ENCODE results near the gene PHF10.

The PHF10 gene

DNA sequence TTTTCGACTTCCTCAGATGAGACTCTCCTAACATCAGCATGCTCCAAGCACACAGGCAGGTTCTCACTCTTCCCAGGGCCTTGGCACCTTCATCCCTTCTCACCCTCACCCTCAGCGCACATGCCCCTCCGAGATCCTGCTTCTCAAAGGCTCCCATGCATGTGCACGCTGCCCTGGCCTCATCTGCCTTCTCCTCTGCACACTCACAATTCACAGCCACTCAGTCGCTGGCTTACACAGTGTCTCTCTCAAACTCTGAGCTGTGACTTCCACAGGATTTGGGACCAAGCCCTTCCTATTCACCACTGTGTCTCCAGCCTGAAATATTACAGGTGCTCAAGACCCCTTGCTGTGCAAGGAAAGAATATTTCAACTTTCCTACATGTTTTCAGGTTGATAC, 52.7 kb downstream of the PHF10 start:
- TF ChIP-seq EP300 (IDR thresholded peaks at IDR 0.05; ENCODE audit: borderline replicate concordance), result no peak
- TF ChIP-seq, protein P1, sequence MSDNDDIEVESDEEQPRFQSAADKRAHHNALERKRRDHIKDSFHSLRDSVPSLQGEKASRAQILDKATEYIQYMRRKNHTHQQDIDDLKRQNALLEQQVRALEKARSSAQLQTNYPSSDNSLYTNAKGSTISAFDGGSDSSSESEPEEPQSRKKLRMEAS (IDR thresholded peaks at IDR 0.05), result no peak
- no peak for TF ChIP-seq TCF12 (IDR thresholded peaks at IDR 0.05; ENCODE audit: low read depth)
- TF ChIP-seq FOXM1 (IDR thresholded peaks at IDR 0.05; ENCODE audit: borderline replicate concordance, low read depth), result no peak
- TF ChIP-seq NFIC (IDR thresholded peaks at IDR 0.05), result no peak
- TF ChIP-seq, protein P2, sequence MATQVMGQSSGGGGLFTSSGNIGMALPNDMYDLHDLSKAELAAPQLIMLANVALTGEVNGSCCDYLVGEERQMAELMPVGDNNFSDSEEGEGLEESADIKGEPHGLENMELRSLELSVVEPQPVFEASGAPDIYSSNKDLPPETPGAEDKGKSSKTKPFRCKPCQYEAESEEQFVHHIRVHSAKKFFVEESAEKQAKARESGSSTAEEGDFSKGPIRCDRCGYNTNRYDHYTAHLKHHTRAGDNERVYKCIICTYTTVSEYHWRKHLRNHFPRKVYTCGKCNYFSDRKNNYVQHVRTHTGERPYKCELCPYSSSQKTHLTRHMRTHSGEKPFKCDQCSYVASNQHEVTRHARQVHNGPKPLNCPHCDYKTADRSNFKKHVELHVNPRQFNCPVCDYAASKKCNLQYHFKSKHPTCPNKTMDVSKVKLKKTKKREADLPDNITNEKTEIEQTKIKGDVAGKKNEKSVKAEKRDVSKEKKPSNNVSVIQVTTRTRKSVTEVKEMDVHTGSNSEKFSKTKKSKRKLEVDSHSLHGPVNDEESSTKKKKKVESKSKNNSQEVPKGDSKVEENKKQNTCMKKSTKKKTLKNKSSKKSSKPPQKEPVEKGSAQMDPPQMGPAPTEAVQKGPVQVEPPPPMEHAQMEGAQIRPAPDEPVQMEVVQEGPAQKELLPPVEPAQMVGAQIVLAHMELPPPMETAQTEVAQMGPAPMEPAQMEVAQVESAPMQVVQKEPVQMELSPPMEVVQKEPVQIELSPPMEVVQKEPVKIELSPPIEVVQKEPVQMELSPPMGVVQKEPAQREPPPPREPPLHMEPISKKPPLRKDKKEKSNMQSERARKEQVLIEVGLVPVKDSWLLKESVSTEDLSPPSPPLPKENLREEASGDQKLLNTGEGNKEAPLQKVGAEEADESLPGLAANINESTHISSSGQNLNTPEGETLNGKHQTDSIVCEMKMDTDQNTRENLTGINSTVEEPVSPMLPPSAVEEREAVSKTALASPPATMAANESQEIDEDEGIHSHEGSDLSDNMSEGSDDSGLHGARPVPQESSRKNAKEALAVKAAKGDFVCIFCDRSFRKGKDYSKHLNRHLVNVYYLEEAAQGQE (IDR thresholded peaks at IDR 0.05; ENCODE audit: low read depth), result no peak

DNA sequence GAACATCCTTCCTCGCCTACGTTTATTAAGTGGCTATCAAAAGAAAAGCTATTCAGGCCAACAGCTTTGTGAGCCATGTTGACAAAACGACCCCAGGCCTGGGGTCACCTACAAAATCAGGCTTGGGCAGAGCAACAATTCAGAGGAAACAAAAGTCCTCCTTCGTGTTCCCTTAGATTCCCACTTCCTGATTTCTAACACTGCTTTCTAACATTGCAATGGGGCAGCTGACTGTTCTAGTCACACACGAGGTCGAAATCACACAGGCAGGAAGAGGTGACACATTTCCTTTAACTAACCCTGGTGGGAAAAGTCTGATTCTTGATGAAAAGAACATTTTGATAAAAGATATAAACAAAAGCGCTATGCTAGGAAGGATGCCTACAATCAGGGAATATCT, 54.4 kb downstream of the PHF10 start:
- TF ChIP-seq, protein P2 (IDR thresholded peaks at IDR 0.05; ENCODE audit: low read depth), result no peak
- TF ChIP-seq YY1 (IDR thresholded peaks at IDR 0.05; ENCODE audit: low read depth) (no peak), TEAD4 (IDR thresholded peaks at IDR 0.05) (no peak), EP300 (IDR thresholded peaks at IDR 0.05; ENCODE audit: borderline replicate concordance) (no peak), TAF1 (IDR thresholded peaks at IDR 0.05; ENCODE audit: low read depth) (no peak), FOXM1 (IDR thresholded peaks at IDR 0.05; ENCODE audit: borderline replicate concordance, low read depth) (no peak), CREB1 (IDR thresholded peaks at IDR 0.05; ENCODE audit: low read depth) (no peak), RAD21 (IDR thresholded peaks at IDR 0.05; ENCODE audit: low read depth) (no peak), ZBTB7A (IDR thresholded peaks at IDR 0.05; ENCODE audit: low read depth) (no peak), CEBPB (IDR thresholded peaks at IDR 0.05) (no peak), EGR1 (IDR thresholded peaks at IDR 0.05) (no peak), NFIC (IDR thresholded peaks at IDR 0.05) (no peak), TCF12 (IDR thresholded peaks at IDR 0.05; ENCODE audit: low read depth) (no peak)
- TF ChIP-seq, protein P1 (IDR thresholded peaks at IDR 0.05), result no peak
- TF ChIP-seq, protein P3, sequence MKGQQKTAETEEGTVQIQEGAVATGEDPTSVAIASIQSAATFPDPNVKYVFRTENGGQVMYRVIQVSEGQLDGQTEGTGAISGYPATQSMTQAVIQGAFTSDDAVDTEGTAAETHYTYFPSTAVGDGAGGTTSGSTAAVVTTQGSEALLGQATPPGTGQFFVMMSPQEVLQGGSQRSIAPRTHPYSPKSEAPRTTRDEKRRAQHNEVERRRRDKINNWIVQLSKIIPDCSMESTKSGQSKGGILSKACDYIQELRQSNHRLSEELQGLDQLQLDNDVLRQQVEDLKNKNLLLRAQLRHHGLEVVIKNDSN (IDR thresholded peaks at IDR 0.05), result no peak

DNA sequence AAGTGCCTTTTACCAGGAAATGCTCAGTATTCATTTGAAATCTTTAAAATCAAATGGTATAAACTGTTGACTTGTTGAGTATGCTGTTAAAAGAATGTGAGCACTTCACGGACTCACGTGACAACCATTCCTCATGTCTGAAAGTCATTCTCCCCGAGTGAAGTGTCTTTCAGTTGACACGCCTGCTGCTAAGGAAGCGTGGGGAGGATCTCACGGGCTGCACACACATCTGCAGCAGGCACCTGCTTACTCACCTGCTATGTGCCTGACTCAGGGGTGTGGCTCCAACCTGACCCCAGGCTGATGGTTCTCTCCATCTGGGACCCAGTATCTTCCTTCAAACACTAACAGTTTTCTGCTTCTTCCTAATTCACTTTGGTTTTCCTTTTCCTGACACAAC, 55.2 kb downstream of the PHF10 start:
- no peak for TF ChIP-seq RAD21 (IDR thresholded peaks at IDR 0.05; ENCODE audit: low read depth)
- TF ChIP-seq, protein P2 (IDR thresholded peaks at IDR 0.05; ENCODE audit: low read depth), result no peak
- no peak for TF ChIP-seq YY1 (IDR thresholded peaks at IDR 0.05; ENCODE audit: low read depth)
- TF ChIP-seq, protein P1 (IDR thresholded peaks at IDR 0.05), result no peak

DNA sequence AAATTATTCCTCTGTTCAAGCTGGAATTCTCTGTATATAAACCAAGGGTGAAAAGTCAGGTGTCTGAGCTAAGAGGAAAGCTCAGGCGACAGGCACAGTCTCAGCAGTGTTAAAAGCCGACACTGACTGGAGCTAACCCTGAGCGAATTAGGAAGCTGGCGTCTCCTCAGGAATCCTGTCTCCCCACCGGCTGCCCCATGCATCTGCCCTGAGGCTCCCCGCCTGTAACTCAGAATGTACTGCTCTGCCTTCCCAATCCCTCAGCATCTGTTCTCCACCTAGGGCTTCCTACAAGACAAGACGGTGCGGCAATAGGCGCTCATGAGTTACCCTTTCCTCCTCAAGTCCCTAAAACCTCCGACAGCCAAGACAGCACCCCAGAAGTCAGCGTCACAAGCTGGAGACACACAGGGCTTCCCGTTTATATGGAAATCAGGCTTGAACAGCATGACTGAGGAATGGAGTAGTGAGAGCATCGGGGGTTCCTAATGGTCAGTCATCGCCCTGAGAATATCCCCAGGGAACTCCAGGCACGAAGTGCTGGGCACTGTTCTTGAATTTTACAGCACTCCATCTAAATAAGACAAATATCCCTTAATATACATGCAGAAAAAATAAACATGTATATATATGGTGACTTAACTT, 56.0 kb downstream of the PHF10 start:
- TF ChIP-seq EP300 (IDR thresholded peaks at IDR 0.05; ENCODE audit: borderline replicate concordance) (no peak), TEAD4 (IDR thresholded peaks at IDR 0.05) (no peak), TCF12 (IDR thresholded peaks at IDR 0.05; ENCODE audit: low read depth) (no peak), YY1 (IDR thresholded peaks at IDR 0.05; ENCODE audit: low read depth) (no peak), NFIC (IDR thresholded peaks at IDR 0.05) (no peak), RAD21 (IDR thresholded peaks at IDR 0.05; ENCODE audit: low read depth) (no peak), EGR1 (IDR thresholded peaks at IDR 0.05) (no peak), ZBTB7A (IDR thresholded peaks at IDR 0.05; ENCODE audit: low read depth) (no peak), FOXM1 (IDR thresholded peaks at IDR 0.05; ENCODE audit: borderline replicate concordance, low read depth) (no peak), CEBPB (IDR thresholded peaks at IDR 0.05) (no peak), TAF1 (IDR thresholded peaks at IDR 0.05; ENCODE audit: low read depth) (no peak), CREB1 (IDR thresholded peaks at IDR 0.05; ENCODE audit: low read depth) (no peak)
- TF ChIP-seq, protein P3 (IDR thresholded peaks at IDR 0.05), result no peak
- TF ChIP-seq, protein P1 (IDR thresholded peaks at IDR 0.05), result no peak
- TF ChIP-seq, protein P2 (IDR thresholded peaks at IDR 0.05; ENCODE audit: low read depth), result no peak
